Measurements from ENCODE around the gene MAT2A.
"Not testable (repeated sequence)": the region's sequence is repeated elsewhere in the genome, so short reads cannot be mapped to it uniquely, and the experiment has no call there.

Gene MAT2A

GRCh38 chr2:85523903-85524335 lies 15.0 kb upstream of the MAT2A start:
- DNase-seq (ENCODE audit: low read depth in 3 of 3, low spot score in 1 of 3), result no peak

- DNase-seq (ENCODE audit: low read depth in 3 of 3, low spot score in 1 of 3), result no peak
These were observed 14.5 kb upstream of the MAT2A start for GRCh38 chr2:85524336-85524908.

- DNase-seq (ENCODE audit: low read depth in 3 of 3, low spot score in 1 of 3), result no peak
These were observed 13.9 kb upstream of the MAT2A start for GRCh38 chr2:85525029-85525428.

- no peak for DNase-seq (ENCODE audit: low read depth in 3 of 3, low spot score in 1 of 3)
These were observed 13.4 kb upstream of the MAT2A start for GRCh38 chr2:85525567-85525966.

- DNase-seq (ENCODE audit: low read depth in 3 of 3, low spot score in 1 of 3), result no peak
These were observed 11.2 kb upstream of the MAT2A start for GRCh38 chr2:85527787-85528186.

GRCh38 chr2:85528355-85528754 lies 10.6 kb upstream of the MAT2A start:
- no peak for DNase-seq (ENCODE audit: low read depth in 3 of 3, low spot score in 1 of 3)

GRCh38 chr2:85529809-85530208 lies 9.2 kb upstream of the MAT2A start:
- no peak for DNase-seq (ENCODE audit: low read depth in 3 of 3, low spot score in 1 of 3)

GRCh38 chr2:85531589-85531988 lies 7.4 kb upstream of the MAT2A start:
- DNase-seq (ENCODE audit: low read depth in 3 of 3, low spot score in 1 of 3), result no peak

- no peak for DNase-seq (ENCODE audit: low read depth in 3 of 3, low spot score in 1 of 3)
These were observed 4.9 kb upstream of the MAT2A start for GRCh38 chr2:85534099-85534498.

- no peak for DNase-seq (ENCODE audit: low read depth in 3 of 3, low spot score in 1 of 3)
These were observed 4.1 kb upstream of the MAT2A start for GRCh38 chr2:85534881-85535280.

- no peak for DNase-seq (ENCODE audit: low read depth in 3 of 3, low spot score in 1 of 3)
These were observed 2.5 kb upstream of the MAT2A start for GRCh38 chr2:85536479-85536878.

GRCh38 chr2:85537600-85538506 lies 1.1 kb upstream of the MAT2A start:
- peak in 1 of 3 donors; percentile 32 for DNase-seq (ENCODE audit: low read depth in 3 of 3, low spot score in 1 of 3)

- DNase-seq (ENCODE audit: low read depth in 3 of 3, low spot score in 1 of 3), result peak; percentile 15 to 66 (median 42)
These were observed 579 bp downstream of the MAT2A start for GRCh38 chr2:85539361-85540132.

GRCh38 chr2:85540133-85540648 lies 1.2 kb downstream of the MAT2A start:
- no peak for DNase-seq (ENCODE audit: low read depth in 3 of 3, low spot score in 1 of 3)

GRCh38 chr2:85541262-85541661 lies 2.3 kb downstream of the MAT2A start:
- DNase-seq (ENCODE audit: low read depth in 3 of 3, low spot score in 1 of 3), result no peak

GRCh38 chr2:85541753-85542457 lies 2.9 kb downstream of the MAT2A start:
- DNase-seq (ENCODE audit: low read depth in 3 of 3, low spot score in 1 of 3), result no peak

- no peak for DNase-seq (ENCODE audit: low read depth in 3 of 3, low spot score in 1 of 3)
These were observed 3.8 kb downstream of the MAT2A start for GRCh38 chr2:85542777-85543176.

- not testable (repeated sequence) for DNase-seq (ENCODE audit: low read depth in 3 of 3, low spot score in 1 of 3)
These were observed 5.3 kb downstream of the MAT2A start for GRCh38 chr2:85544254-85544691.

- DNase-seq (ENCODE audit: low read depth in 3 of 3, low spot score in 1 of 3), result not testable (repeated sequence)
These were observed 6.2 kb downstream of the MAT2A start for GRCh38 chr2:85544915-85545779.

GRCh38 chr2:85545780-85546240 lies 6.8 kb downstream of the MAT2A start:
- no peak for DNase-seq (ENCODE audit: low read depth in 3 of 3, low spot score in 1 of 3)
